OCI-LY3 (cell line): Measurements from ENCODE around the gene MUC20.

Experiments used
- EZH2phosphoT487 ChIP-seq: fragments of 200-600 bp; shearing (Covaris generic); IDR thresholded peaks from 2 replicates; pipeline ENCODE4 v1.6.1; 2018; ENCODE audit warnings: antibody characterized with exemption, mixed run types, low read depth
- TF ChIP-seq, protein P1 (sequence below): fragments of 200-600, 300-600 bp; sonication (generic); IDR thresholded peaks from 2 replicates; pipeline ENCODE4 v1.5.1; 2014; ENCODE audit warnings: antibody characterized with exemption, low read length, low read depth

DNA sequence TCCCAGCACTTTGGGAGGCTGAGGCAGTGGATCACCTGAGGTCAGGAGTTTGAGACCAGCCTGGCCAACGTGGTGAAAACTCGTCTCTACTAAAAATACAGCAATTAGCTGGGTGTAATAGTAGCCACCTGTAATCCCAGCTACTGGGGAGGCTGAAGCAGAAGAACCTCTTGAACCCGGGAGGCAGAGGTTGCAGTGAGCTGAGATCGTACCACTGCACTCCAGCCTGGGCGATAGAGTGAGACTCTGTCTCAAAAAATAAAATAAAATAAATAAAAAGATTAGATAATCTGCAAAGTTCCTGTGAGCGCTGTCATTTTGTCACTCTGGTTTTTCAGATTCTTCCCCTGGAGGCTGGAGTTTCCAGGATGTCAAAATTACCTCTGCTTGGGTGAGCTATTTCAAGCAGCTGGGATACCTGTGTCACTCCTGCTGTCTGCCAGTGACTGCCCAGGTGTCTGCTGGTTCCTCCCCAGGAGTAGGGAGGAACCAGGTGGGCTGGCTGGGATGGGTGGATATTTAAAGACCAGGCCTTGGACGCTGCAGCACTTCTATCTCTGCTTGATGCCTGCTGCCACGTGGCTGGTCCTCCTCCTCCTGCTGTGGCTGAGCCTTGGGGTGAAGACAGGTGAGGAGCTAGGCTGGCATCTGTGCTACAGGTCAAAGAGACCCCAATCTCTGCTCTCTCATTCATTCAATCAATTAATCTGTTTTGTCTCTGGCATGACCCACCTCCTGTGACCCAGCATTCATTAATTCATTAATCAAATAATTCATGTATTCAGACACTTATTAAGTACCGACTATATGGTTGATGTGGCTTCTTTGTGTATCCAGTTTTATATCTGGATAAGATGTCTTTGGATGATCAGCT lies 19.5 kb upstream of the MUC20 start:
- TF ChIP-seq, protein P1, sequence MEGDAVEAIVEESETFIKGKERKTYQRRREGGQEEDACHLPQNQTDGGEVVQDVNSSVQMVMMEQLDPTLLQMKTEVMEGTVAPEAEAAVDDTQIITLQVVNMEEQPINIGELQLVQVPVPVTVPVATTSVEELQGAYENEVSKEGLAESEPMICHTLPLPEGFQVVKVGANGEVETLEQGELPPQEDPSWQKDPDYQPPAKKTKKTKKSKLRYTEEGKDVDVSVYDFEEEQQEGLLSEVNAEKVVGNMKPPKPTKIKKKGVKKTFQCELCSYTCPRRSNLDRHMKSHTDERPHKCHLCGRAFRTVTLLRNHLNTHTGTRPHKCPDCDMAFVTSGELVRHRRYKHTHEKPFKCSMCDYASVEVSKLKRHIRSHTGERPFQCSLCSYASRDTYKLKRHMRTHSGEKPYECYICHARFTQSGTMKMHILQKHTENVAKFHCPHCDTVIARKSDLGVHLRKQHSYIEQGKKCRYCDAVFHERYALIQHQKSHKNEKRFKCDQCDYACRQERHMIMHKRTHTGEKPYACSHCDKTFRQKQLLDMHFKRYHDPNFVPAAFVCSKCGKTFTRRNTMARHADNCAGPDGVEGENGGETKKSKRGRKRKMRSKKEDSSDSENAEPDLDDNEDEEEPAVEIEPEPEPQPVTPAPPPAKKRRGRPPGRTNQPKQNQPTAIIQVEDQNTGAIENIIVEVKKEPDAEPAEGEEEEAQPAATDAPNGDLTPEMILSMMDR, result no peak
- TF ChIP-seq EZH2phosphoT487, result no peak
